ENCODE measurements around the gene DNAJC5. TPM values are rescaled to one million over a fixed set of nuclear protein-coding genes. Genes with fewer than 3 reads are reported as not detected.

Gene DNAJC5
- total and polyA plus RNA-seq, 2 donors (not counting 1 experiment from before 2014, with no cell fraction given) = 12.2 to 33.3 TPM

- ATAC-seq (ENCODE audit: low read depth) = no peak
- Histone ChIP-seq H2AFZ (ENCODE audit: insufficient read depth, low read depth, low read length, poor library complexity, severe bottlenecking) (no peak overlapping the region), H3K4me2 (replicated peaks; ENCODE audit: low read depth, low read length, poor library complexity, severe bottlenecking) (no peak overlapping the region), H3K4me1 (ENCODE audit: control insufficient read depth in 2 of 2, insufficient read depth in 2 of 2, low read length in 2 of 2) (peaks cover 0 to under 1% of the 10 kb centered on the region in 2 donors), H3K27ac (ENCODE audit: low read length in 2 of 2) (no peak overlapping the region), H3K79me2 (ENCODE audit: control insufficient read depth, insufficient read depth, low read length) (peaks cover 91% of the 10 kb centered on the region), H4K20me1 (ENCODE audit: control insufficient read depth, insufficient read depth, low read length, poor library complexity, severe bottlenecking) (peaks cover 79% of the 10 kb centered on the region), H3K36me3 (replicated peaks in 1 of 2; ENCODE audit: control extremely low read depth in 1 of 2, control insufficient read depth in 1 of 2, extremely low read depth in 1 of 2, insufficient read depth in 2 of 2, low read length in 1 of 2) (peaks cover 0 to 21% of the 10 kb centered on the region in 2 experiments), H3K4me3 (ENCODE audit: control extremely low read depth in 1 of 5, extremely low read depth in 1 of 5, insufficient read depth in 1 of 5, low read depth in 2 of 5, low read length in 4 of 5) (no peak overlapping the region), H3K27me3 (replicated peaks in 1 of 4; ENCODE audit: control extremely low read depth in 1 of 4, control insufficient read depth in 3 of 4, insufficient read depth in 4 of 4, low read length in 3 of 4) (no peaks in the 10 kb centered on the region), H3K9me3 (ENCODE audit: control extremely low read depth in 1 of 3, control insufficient read depth in 2 of 3, insufficient read depth in 1 of 3, low read length in 2 of 3) (no peaks in the 10 kb centered on the region), H3K9ac (ENCODE audit: low read length) (no peak overlapping the region)
- CTCF ChIA-PET = no interaction called here
- no peak for DNase-seq
- Mint-ChIP-seq H3K27me3 (no peaks in the 10 kb centered on the region), H3K9me3 (ENCODE audit: insufficient read depth) (no peaks in the 10 kb centered on the region), H3K27ac (no peak overlapping the region), H3K4me1 (peaks cover under 1% of the 10 kb centered on the region), H3K4me3 (no peak overlapping the region)
- 70% methylated on average over 5 of the region's 9 CpGs for WGBS (ENCODE audit: insufficient coverage)
- TF ChIP-seq CTCF (IDR thresholded peaks at IDR 0.05) (no peak), EZH2 (IDR thresholded peaks at IDR 0.05; ENCODE audit: borderline replicate concordance, insufficient read depth, low read depth, low read length, poor library complexity, severe bottlenecking) (no peak)
- intact Hi-C loops (cut with micrococcal nuclease) = no loop called here
- POLR2A ChIA-PET = no interaction called here
Observed at GRCh38 chr20:63924241-63924640, 29.3 kb downstream of the DNAJC5 start.

- Histone ChIP-seq H3K4me3 (ENCODE audit: control extremely low read depth in 1 of 5, extremely low read depth in 1 of 5, insufficient read depth in 1 of 5, low read depth in 2 of 5, low read length in 4 of 5) (no peak overlapping the region), H4K20me1 (ENCODE audit: control insufficient read depth, insufficient read depth, low read length, poor library complexity, severe bottlenecking) (peaks cover 74% of the 10 kb centered on the region), H3K27ac (ENCODE audit: low read length in 2 of 2) (no peak overlapping the region), H3K36me3 (replicated peaks in 1 of 2; ENCODE audit: control extremely low read depth in 1 of 2, control insufficient read depth in 1 of 2, extremely low read depth in 1 of 2, insufficient read depth in 2 of 2, low read length in 1 of 2) (peaks cover 0 to 33% of the 10 kb centered on the region in 2 experiments), H3K27me3 (replicated peaks in 1 of 4; ENCODE audit: control extremely low read depth in 1 of 4, control insufficient read depth in 3 of 4, insufficient read depth in 4 of 4, low read length in 3 of 4) (no peaks in the 10 kb centered on the region), H3K9me3 (ENCODE audit: control extremely low read depth in 1 of 3, control insufficient read depth in 2 of 3, insufficient read depth in 1 of 3, low read length in 2 of 3) (no peaks in the 10 kb centered on the region), H2AFZ (ENCODE audit: insufficient read depth, low read depth, low read length, poor library complexity, severe bottlenecking) (no peak overlapping the region), H3K4me1 (ENCODE audit: control insufficient read depth in 2 of 2, insufficient read depth in 2 of 2, low read length in 2 of 2) (no peaks in the 10 kb centered on the region), H3K9ac (ENCODE audit: low read length) (no peak overlapping the region), H3K79me2 (ENCODE audit: control insufficient read depth, insufficient read depth, low read length) (peaks cover 94% of the 10 kb centered on the region), H3K4me2 (replicated peaks; ENCODE audit: low read depth, low read length, poor library complexity, severe bottlenecking) (no peak overlapping the region)
- H3K4me1 Mint-ChIP-seq = no peaks in the 10 kb centered on the region
- POLR2A ChIA-PET = no interaction called here
- CTCF ChIA-PET = interaction anchor here (0.9 to 1.2 kb wide), 2 partner anchors 14 to 16 kb away, joined by 3 to 4 read pairs; no protein-coding TSS in a partner anchor
- ATAC-seq (ENCODE audit: low read depth) (no peak), DNase-seq (no peak)
- H3K27ac Mint-ChIP-seq = no peak overlapping the region
- TF ChIP-seq EZH2 (IDR thresholded peaks at IDR 0.05; ENCODE audit: borderline replicate concordance, insufficient read depth, low read depth, low read length, poor library complexity, severe bottlenecking) = no peak
- no peak for TF ChIP-seq CTCF (IDR thresholded peaks at IDR 0.05)
- 96% methylated on average over 6 of the region's 8 CpGs for WGBS (ENCODE audit: insufficient coverage)
- H3K9me3 Mint-ChIP-seq (ENCODE audit: insufficient read depth) = no peaks in the 10 kb centered on the region
- intact Hi-C loops (cut with micrococcal nuclease) = no loop called here
- no peaks in the 10 kb centered on the region for H3K27me3 Mint-ChIP-seq
- H3K4me3 Mint-ChIP-seq = no peak overlapping the region
Observed at GRCh38 chr20:63926298-63926697, 31.4 kb downstream of the DNAJC5 start.

Measured in B cell (primary cell).